Testis (tissue), 2 donors: ENCODE measurements around the gene ALX1.

Experiments used
- CTCF ChIP-seq, 3 experiments: fragments of 450-650 bp in 2 of 3; fragments of 200-600 bp in 1 of 3; sonication (generic) in 1 of 3; IDR thresholded peaks; one replicate each; pipeline ENCODE4 v1.5.1; 2016 to 2019; ENCODE audit warnings: antibody characterized with exemption in 3 of 3, mild to moderate bottlenecking in 2 of 3, moderate library complexity in 1 of 3
- POLR2A ChIP-seq: fragments of 450-650 bp; IDR thresholded peaks from one replicate; pipeline ENCODE4 v1.6.1; 2017; ENCODE audit warnings: antibody characterized with exemption, mild to moderate bottlenecking, moderate library complexity

DNA sequence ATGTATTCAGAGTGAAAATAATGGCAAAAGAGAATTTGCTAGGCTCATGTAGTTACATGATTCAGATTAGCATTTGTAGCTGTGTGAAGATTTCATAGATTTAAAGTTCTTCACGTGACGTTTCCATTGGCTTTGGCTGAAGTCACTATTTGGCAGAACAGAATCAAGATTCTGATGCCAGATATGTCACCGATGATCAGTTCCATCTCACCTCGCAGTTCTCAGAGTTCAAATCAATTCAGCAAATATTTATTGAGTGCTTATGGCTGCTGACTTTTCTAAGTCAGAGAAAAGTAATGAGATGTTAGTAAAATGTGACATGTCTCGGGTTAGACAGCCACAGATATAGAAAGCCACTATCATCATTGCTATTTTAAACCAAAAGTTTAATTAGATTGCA is 28.4 kb downstream of the ALX1 start:
- TF ChIP-seq POLR2A (no peak), CTCF (IDR thresholded peaks at IDR 0.05) (no peak)
